ENCODE data around the gene PRPF6.

DNA sequence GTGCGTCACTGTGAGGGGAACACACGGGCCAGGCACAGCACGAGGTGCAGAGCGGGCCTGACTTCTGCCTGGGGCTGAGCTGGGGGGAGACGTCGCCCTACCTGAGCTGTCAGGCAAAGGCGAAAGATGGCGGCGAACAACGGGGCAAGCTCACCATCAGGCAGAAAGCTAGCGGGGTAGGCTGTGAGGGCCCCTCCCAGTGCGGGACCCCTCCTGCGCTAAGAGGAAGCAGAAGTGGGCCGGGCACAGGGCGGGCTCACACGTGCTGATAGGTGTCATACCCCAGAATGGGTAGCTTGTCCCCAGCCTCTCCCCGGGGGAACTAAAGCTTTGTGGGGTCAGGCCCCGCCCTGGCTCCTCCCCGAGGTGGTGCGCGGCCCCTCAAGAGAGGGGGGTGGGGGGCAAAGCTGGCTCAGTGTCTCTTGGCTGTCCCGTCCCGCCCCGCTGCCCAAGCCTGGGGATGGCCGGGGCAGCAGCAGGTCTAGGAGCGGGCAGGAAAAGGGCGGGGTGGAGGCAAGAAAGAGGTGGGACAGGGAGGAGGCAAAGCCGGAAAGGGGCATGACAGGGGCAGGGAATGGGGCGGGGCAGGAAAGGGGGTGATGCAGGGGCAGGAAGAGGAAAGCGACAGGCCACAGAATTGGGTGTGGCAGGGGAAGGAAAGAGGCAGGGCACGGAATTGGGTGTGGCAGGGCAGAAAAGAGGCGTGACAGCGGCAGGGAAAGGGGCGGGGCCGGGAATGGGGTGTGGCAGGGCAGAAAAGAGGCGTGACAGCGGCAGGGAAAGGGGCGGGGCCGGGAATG lies 39.5 kb upstream of the PRPF6 start:
- peak; percentile 16 to 77 (median 64) for TF ChIP-seq POLR2AphosphoS5 (IDR thresholded peaks at IDR 0.05)
- TF ChIP-seq, protein P1, sequence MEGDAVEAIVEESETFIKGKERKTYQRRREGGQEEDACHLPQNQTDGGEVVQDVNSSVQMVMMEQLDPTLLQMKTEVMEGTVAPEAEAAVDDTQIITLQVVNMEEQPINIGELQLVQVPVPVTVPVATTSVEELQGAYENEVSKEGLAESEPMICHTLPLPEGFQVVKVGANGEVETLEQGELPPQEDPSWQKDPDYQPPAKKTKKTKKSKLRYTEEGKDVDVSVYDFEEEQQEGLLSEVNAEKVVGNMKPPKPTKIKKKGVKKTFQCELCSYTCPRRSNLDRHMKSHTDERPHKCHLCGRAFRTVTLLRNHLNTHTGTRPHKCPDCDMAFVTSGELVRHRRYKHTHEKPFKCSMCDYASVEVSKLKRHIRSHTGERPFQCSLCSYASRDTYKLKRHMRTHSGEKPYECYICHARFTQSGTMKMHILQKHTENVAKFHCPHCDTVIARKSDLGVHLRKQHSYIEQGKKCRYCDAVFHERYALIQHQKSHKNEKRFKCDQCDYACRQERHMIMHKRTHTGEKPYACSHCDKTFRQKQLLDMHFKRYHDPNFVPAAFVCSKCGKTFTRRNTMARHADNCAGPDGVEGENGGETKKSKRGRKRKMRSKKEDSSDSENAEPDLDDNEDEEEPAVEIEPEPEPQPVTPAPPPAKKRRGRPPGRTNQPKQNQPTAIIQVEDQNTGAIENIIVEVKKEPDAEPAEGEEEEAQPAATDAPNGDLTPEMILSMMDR (IDR thresholded peaks at IDR 0.05 in 8 of 11, conservative IDR thresholded peaks at IDR 0.05 in 3 of 11), result peak in 1 of 11 experiments; percentile 16

All from spleen (tissue), 7 donors.